Measurements from ENCODE around the gene GALNT18.

DNA sequence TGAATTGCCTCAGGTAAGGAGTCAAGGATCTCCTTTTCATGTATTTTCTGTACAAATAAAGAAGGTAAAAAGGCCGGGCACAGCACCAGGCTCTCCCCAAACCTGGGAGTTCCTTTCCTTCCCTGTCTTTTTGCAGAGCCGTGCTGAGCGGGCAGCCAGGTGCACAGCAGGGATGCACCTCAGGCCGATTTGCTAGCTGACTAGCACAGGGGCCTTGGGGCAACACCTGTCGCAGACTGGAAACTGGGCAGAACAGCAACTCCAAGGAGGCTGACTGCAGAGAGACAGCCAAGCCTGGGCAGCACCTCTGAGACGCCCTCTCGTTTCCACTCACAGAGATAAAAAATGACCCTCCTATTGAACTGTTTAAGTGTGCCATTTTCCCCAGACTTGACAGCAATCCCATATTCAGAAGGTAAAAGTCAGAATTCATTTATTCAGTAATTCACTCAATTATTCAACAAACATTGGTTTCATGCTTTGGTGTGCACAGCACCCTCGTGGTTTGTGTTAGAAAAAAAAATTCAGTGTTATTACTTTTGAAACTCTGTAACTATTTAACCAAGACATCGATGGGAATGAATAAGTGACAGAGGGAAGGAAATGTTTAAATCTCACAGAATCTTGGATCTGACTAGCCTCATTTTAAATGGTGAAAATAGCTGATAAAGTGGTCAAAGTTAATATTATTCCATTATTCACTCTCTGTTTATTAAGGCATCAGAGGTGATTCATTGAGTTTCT is 120.9 kb downstream of the GALNT18 start:
- TF ChIP-seq CTCF (conservative IDR thresholded peaks at IDR 0.05), result no peak
- TF ChIP-seq ZFX (IDR thresholded peaks at IDR 0.05), result no peak
